Ovary (tissue), 3 donors: ENCODE data around the gene AFF3.

Source experiments
- CTCF ChIP-seq, 3 donors: fragments of 450-650 bp in 2 of 3; fragments of 200-600 bp in 1 of 3; IDR thresholded peaks; one replicate each; pipeline versions ENCODE4 v1.5.1 to v1.8.0; 2016 to 2022; ENCODE audit warnings: antibody characterized with exemption in 3 of 3, mild to moderate bottlenecking in 1 of 3
- EP300 ChIP-seq: sonication (generic); formaldehyde crosslinking; IDR thresholded peaks from one replicate; pipeline ENCODE4 v1.6.1; 2017; ENCODE audit warnings: antibody characterized with exemption
- POLR2A ChIP-seq: fragments of 450-650 bp; IDR thresholded peaks from one replicate; pipeline ENCODE4 v1.6.1; 2017; ENCODE audit warnings: antibody characterized with exemption, mild to moderate bottlenecking, moderate library complexity
- donor health status: DM: no; HTN: no; CAD: no.

DNA sequence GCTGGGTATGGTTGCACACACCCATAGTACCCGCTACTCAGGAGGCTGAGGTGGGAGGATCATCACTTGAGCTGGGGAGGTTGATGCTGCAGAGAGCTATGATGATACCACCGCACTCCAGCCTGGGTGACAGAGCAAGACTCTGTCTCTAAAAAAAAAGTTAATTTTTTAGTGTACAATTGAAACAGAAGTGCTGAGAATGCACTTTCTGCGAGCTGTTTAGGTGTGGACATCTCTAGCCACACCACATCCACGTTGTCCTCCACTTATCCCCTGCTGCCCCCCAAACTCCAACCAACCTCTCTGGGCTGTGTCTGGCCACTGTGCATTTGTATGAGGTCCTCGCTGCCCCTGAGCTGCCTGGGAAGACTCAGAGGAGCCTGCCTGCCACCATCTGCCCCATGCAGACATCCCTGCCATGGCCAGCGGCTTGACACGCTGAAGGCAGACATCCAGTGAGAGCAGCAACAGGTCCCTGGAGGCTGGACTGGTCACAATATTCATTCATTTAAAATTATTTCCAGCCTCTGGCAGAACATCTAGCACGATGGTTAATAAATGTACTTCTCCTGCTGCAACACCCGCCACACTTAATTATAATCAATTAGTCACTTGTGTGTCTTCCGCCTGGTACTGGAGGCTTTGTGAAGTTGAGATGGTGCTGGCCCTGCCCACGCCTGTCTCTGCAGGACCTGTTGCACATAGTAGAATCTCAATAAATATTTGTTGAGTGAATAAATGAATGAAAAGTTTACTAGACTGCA, 3.7 kb upstream of the AFF3 start:
- TF ChIP-seq CTCF (IDR thresholded peaks at IDR 0.05), result no peak
- no peak for TF ChIP-seq POLR2A
- TF ChIP-seq EP300, result no peak
